GM23338 (cell line): ENCODE measurements around the gene PTCH2. TPM values are rescaled to one million over a fixed set of nuclear protein-coding genes. Genes with fewer than 3 reads are reported as not detected.

Experiments
- ATAC-seq: fragments of 200-7000 bp; cut with Tn5 transposase; 3 replicates; pipeline ENCODE4 v1.9.1; 2020
- DNase-seq: peaks from one replicate; pipeline ENCODE4 v3.0.0-alpha.2; 2015; ENCODE audit warnings: low spot score
- H2AFZ ChIP-seq: fragments of 200-600 bp; sonication (generic); 2 replicates; pipeline ENCODE4 v1.8.0; 2016; ENCODE audit warnings: antibody characterized with exemption, mild to moderate bottlenecking, moderate library complexity
- H3F3A ChIP-seq: fragments of 200-600 bp; sonication (generic); replicated peaks from 2 replicates; pipeline ENCODE4 v1.8.0; 2017; ENCODE audit warnings: antibody characterized with exemption, mixed run types, low read depth
- H3K27ac ChIP-seq: fragments of 200-600 bp; sonication (generic); 2 replicates; pipeline ENCODE4 v1.6.1; 2016; ENCODE audit warnings: low read depth
- H3K27me3 ChIP-seq: fragments of 200-600 bp; sonication (generic); 2 replicates; pipeline ENCODE4 v1.8.0; 2016; ENCODE audit warnings: mild to moderate bottlenecking, mixed run types, moderate library complexity; ENCODE audit not compliant: insufficient read depth
- H3K36me3 ChIP-seq: fragments of 200-600 bp; sonication (generic); 2 replicates; pipeline ENCODE4 v1.8.0; 2016; ENCODE audit warnings: mild to moderate bottlenecking; ENCODE audit not compliant: insufficient read depth
- H3K4me1 ChIP-seq: fragments of 200-600 bp; sonication (generic); 2 replicates; pipeline ENCODE4 v1.8.0; 2016; ENCODE audit warnings: mild to moderate bottlenecking, moderate library complexity; ENCODE audit not compliant: insufficient read depth
- H3K4me2 ChIP-seq: fragments of 200-600 bp; sonication (generic); 2 replicates; pipeline ENCODE4 v1.7.1; 2017; ENCODE audit warnings: mixed run types
- H3K4me3 ChIP-seq: fragments of 200-600 bp; sonication (generic); 2 replicates; pipeline ENCODE4 v1.6.1; 2016; ENCODE audit warnings: mixed run types
- H3K79me2 ChIP-seq: fragments of 200-600 bp; sonication (generic); replicated peaks from 2 replicates; pipeline ENCODE4 v1.8.0; 2017; ENCODE audit warnings: mild to moderate bottlenecking; ENCODE audit not compliant: insufficient read depth
- H3K9me2 ChIP-seq: fragments of 200-600 bp; sonication (generic); 2 replicates; pipeline ENCODE4 v1.8.0; 2017; ENCODE audit not compliant: insufficient read depth
- H4K20me1 ChIP-seq: fragments of 200-600 bp; sonication (generic); replicated peaks from 2 replicates; pipeline ENCODE4 v1.8.0; 2017; ENCODE audit warnings: mild to moderate bottlenecking; ENCODE audit not compliant: insufficient read depth
- H3K27ac Mint-ChIP-seq: 2 replicates; pipeline ENCODE4 v1.8.0; 2020; ENCODE audit warnings: inconsistent platforms, mild to moderate bottlenecking, moderate library complexity, mixed read lengths
- H3K27me3 Mint-ChIP-seq: 3 replicates; pipeline ENCODE4 v1.8.0; 2022; ENCODE audit warnings: low read depth, mild to moderate bottlenecking, moderate library complexity, mixed read lengths, inconsistent platforms; ENCODE audit not compliant: insufficient read depth, poor library complexity
- H3K36me3 Mint-ChIP-seq: 3 replicates; pipeline ENCODE4 v1.8.0; 2021; ENCODE audit warnings: low read depth, mild to moderate bottlenecking, inconsistent platforms, moderate library complexity, mixed read lengths
- H3K4me1 Mint-ChIP-seq: 3 replicates; pipeline ENCODE4 v1.8.0; 2020; ENCODE audit warnings: mild to moderate bottlenecking, inconsistent platforms, mixed read lengths
- H3K4me3 Mint-ChIP-seq: 3 replicates; pipeline ENCODE4 v1.8.0; 2021; ENCODE audit warnings: moderate library complexity, mild to moderate bottlenecking, inconsistent platforms, mixed read lengths
- H3K9me3 Mint-ChIP-seq: 3 replicates; pipeline ENCODE4 v1.8.0; 2020; ENCODE audit warnings: moderate library complexity, mild to moderate bottlenecking, inconsistent platforms, mixed read lengths
- CREB1 ChIP-seq: fragments of 250-450 bp; sonication (Bioruptor Pico); IDR thresholded peaks from 2 replicates; pipeline ENCODE4 v1.5.0; 2020; ENCODE audit warnings: low read depth, mild to moderate bottlenecking, moderate library complexity
- EZH2 ChIP-seq: fragments of 200-600 bp; sonication (generic); IDR thresholded peaks from one replicate; pipeline ENCODE4 v1.8.0; 2017; ENCODE audit warnings: antibody characterized with exemption, mild to moderate bottlenecking, low read depth; ENCODE audit not compliant: unreplicated experiment
- polyA plus RNA-seq: library from polyadenylated mRNA; unstranded; fragments of >200 nt; fragmentation: Nextera tagmentation; extraction: Ambion mirVana; gene quantifications from 2 replicates; pipeline ENCODE4 v1.2.1, GENCODE V29; 2016
- total RNA-seq: library from RNA; depleted of rRNA; stranded (reverse); fragments of >200 nt; shearing (Covaris generic); gene quantifications from 2 replicates; pipeline ENCODE4 v1.2.3, GENCODE V29; 2014
- TF ChIP-seq, protein P1 (sequence below): fragments of 250-450 bp; sonication (Bioruptor Pico); IDR thresholded peaks from 2 replicates; pipeline ENCODE4 v1.5.0; 2020; ENCODE audit warnings: mild to moderate bottlenecking, moderate library complexity

Gene PTCH2
- total and polyA plus RNA-seq, 2 experiments from 2014 or later, result 0.63 to 0.74 TPM

DNA sequence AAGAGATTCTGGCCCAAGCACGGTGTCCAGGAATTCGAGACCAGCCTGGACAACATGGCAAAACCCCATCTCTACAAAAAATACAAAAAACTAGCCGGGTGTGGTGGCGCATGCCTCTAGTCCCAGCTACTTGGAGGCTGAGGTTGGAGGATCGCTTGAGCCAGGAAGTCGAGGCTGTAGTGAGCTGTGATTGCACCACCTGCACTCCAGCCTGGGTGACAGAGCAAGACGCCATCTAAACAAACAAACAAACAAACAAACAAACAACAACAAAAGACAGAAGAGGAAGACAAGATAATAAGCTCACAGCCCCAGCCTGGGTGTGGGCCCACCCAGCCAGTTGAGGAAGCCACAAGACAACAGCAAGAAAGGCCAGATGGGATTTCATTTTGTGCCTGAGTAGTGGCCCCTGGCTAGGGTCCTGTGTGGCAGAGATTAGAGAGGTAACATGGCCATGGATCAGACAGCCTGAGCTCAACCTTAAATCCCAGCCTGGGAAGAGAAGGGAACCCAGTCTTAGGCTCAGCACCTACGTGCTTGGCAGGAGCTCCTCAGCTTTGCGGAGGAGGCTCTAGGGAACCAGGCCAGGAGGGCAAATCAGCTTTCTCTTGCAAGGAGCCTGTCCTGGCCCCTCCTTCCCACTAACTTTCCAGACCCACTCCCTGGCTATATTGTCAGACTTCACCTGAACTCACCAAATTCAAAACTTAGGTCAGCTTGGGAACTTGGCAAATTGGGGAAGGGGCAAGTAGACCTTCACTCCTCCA lies 50.1 kb downstream of the PTCH2 start:
- peak overlapping the region; percentile 50 for H3K27ac Mint-ChIP-seq
- H3K4me1 Mint-ChIP-seq, result peaks cover 13% of the 10 kb centered on the region
- no peaks in the 10 kb centered on the region for H3K9me2 ChIP-seq
- 0 out of 2 replicates have a peak overlapping the region, but pooled peaks have one; percentile 43 for H2AFZ ChIP-seq
- H3K9me3 Mint-ChIP-seq, result no peaks in the 10 kb centered on the region
- H3K4me3 Mint-ChIP-seq, result 0 out of 3 replicates have a peak overlapping the region, but pooled peaks have one; percentile 3
- 0 out of 2 replicates have a peak overlapping the region, but pooled peaks have one; percentile 35 for H3K27ac ChIP-seq
- peaks cover 3% of the 10 kb centered on the region; the same call in 1 of the 2 replicates for H3K4me1 ChIP-seq
- no peaks in the 10 kb centered on the region for H3K27me3 ChIP-seq
- H4K20me1 ChIP-seq, result no peaks in the 10 kb centered on the region
- peaks cover 3% of the 10 kb centered on the region for H3K27me3 Mint-ChIP-seq
- H3K36me3 Mint-ChIP-seq, result no peaks in the 10 kb centered on the region
- peaks cover 6% of the 10 kb centered on the region for H3F3A ChIP-seq
- ATAC-seq (peak; percentile 11), DNase-seq (no peak)
- no peak overlapping the region for H3K4me3 ChIP-seq
- H3K79me2 ChIP-seq, result no peaks in the 10 kb centered on the region
- H3K36me3 ChIP-seq, result no peaks in the 10 kb centered on the region
- no peak overlapping the region for H3K4me2 ChIP-seq
- TF ChIP-seq EZH2, result no peak
- no peak for TF ChIP-seq CREB1 (CRISPR knock-in tag)
- TF ChIP-seq, protein P1, sequence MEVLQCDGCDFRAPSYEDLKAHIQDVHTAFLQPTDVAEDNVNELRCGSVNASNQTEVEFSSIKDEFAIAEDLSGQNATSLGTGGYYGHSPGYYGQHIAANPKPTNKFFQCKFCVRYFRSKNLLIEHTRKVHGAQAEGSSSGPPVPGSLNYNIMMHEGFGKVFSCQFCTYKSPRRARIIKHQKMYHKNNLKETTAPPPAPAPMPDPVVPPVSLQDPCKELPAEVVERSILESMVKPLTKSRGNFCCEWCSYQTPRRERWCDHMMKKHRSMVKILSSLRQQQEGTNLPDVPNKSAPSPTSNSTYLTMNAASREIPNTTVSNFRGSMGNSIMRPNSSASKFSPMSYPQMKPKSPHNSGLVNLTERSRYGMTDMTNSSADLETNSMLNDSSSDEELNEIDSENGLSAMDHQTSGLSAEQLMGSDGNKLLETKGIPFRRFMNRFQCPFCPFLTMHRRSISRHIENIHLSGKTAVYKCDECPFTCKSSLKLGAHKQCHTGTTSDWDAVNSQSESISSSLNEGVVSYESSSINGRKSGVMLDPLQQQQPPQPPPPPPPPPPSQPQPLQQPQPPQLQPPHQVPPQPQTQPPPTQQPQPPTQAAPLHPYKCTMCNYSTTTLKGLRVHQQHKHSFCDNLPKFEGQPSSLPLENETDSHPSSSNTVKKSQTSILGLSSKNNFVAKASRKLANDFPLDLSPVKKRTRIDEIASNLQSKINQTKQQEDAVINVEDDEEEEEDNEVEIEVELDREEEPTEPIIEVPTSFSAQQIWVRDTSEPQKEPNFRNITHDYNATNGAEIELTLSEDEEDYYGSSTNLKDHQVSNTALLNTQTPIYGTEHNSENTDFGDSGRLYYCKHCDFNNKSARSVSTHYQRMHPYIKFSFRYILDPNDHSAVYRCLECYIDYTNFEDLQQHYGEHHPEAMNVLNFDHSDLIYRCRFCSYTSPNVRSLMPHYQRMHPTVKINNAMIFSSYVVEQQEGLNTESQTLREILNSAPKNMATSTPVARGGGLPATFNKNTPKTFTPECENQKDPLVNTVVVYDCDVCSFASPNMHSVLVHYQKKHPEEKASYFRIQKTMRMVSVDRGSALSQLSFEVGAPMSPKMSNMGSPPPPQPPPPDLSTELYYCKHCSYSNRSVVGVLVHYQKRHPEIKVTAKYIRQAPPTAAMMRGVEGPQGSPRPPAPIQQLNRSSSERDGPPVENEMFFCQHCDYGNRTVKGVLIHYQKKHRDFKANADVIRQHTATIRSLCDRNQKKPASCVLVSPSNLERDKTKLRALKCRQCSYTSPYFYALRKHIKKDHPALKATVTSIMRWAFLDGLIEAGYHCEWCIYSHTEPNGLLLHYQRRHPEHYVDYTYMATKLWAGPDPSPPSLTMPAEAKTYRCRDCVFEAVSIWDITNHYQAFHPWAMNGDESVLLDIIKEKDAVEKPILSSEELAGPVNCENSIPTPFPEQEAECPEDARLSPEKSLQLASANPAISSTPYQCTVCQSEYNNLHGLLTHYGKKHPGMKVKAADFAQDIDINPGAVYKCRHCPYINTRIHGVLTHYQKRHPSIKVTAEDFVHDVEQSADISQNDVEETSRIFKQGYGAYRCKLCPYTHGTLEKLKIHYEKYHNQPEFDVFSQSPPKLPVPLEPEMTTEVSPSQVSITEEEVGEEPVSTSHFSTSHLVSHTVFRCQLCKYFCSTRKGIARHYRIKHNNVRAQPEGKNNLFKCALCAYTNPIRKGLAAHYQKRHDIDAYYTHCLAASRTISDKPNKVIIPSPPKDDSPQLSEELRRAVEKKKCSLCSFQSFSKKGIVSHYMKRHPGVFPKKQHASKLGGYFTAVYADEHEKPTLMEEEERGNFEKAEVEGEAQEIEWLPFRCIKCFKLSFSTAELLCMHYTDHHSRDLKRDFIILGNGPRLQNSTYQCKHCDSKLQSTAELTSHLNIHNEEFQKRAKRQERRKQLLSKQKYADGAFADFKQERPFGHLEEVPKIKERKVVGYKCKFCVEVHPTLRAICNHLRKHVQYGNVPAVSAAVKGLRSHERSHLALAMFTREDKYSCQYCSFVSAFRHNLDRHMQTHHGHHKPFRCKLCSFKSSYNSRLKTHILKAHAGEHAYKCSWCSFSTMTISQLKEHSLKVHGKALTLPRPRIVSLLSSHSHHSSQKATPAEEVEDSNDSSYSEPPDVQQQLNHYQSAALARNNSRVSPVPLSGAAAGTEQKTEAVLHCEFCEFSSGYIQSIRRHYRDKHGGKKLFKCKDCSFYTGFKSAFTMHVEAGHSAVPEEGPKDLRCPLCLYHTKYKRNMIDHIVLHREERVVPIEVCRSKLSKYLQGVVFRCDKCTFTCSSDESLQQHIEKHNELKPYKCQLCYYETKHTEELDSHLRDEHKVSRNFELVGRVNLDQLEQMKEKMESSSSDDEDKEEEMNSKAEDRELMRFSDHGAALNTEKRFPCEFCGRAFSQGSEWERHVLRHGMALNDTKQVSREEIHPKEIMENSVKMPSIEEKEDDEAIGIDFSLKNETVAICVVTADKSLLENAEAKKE, result no peak
